ENCODE measurements around the gene LRP5. TPM values are rescaled to one million over a fixed set of nuclear protein-coding genes. Genes with fewer than 3 reads are reported as not detected.

The LRP5 gene
- total RNA-seq, 2 experiments from 2014 or later: 2.0 to 2.9 TPM

- no peaks in the 10 kb centered on the region for H3K4me1 ChIP-seq (ENCODE audit: insufficient read depth, low read length)
- H3K4me1 Mint-ChIP-seq (ENCODE audit: low read depth): no peaks in the 10 kb centered on the region
- H3K36me3 ChIP-seq (ENCODE audit: insufficient read depth, low read length): no peaks in the 10 kb centered on the region
- DNase-seq: no peak
- ChIA-PET CTCF (no interaction called here), POLR2A (no interaction called here)
- no peaks in the 10 kb centered on the region for H3K36me3 Mint-ChIP-seq (ENCODE audit: low read depth)
- H3K4me3 Mint-ChIP-seq: no peak overlapping the region
- no peak for ATAC-seq (ENCODE audit: poor library complexity)
- TF ChIP-seq CTCF (IDR thresholded peaks at IDR 0.05): no peak
- no peaks in the 10 kb centered on the region for H3K27me3 Mint-ChIP-seq
- H3K27ac Mint-ChIP-seq: no peak overlapping the region
- peaks cover 0 to 6% of the 10 kb centered on the region in 2 experiments for H3K9me3 ChIP-seq (ENCODE audit: control insufficient read depth in 1 of 2, insufficient read depth in 1 of 2, low read length in 2 of 2)
- no peak overlapping the region for H3K27ac ChIP-seq (ENCODE audit: low read depth in 1 of 2, low read length in 2 of 2)
- H3K4me3 ChIP-seq (ENCODE audit: low read length): no peak overlapping the region
- H3K27me3 ChIP-seq (ENCODE audit: control insufficient read depth in 1 of 2, insufficient read depth in 2 of 2, low read length in 2 of 2): no peaks in the 10 kb centered on the region
- intact Hi-C loops (cut with DNase I, micrococcal nuclease): no loop called here
- H3K9me3 Mint-ChIP-seq: no peaks in the 10 kb centered on the region
Observed at GRCh38 chr11:68350759-68351449, 38.5 kb downstream of the LRP5 start.

GRCh38 chr11:68351450-68352275, 39.3 kb downstream of the LRP5 start:
- no peak for ATAC-seq (ENCODE audit: poor library complexity)
- Histone ChIP-seq H3K4me3 (ENCODE audit: low read length) (no peak overlapping the region), H3K27ac (ENCODE audit: low read depth in 1 of 2, low read length in 2 of 2) (no peak overlapping the region), H3K27me3 (ENCODE audit: control insufficient read depth in 1 of 2, insufficient read depth in 2 of 2, low read length in 2 of 2) (no peaks in the 10 kb centered on the region), H3K4me1 (ENCODE audit: insufficient read depth, low read length) (no peaks in the 10 kb centered on the region), H3K9me3 (ENCODE audit: control insufficient read depth in 1 of 2, insufficient read depth in 1 of 2, low read length in 2 of 2) (no peaks in the 10 kb centered on the region), H3K36me3 (ENCODE audit: insufficient read depth, low read length) (no peaks in the 10 kb centered on the region)
- no peaks in the 10 kb centered on the region for H3K27me3 Mint-ChIP-seq
- ChIA-PET POLR2A (no interaction called here), CTCF (no interaction called here)
- TF ChIP-seq CTCF (IDR thresholded peaks at IDR 0.05): no peak
- intact Hi-C loops (cut with DNase I, micrococcal nuclease): no loop called here
- H3K4me1 Mint-ChIP-seq (ENCODE audit: low read depth): no peaks in the 10 kb centered on the region
- no peak overlapping the region for H3K27ac Mint-ChIP-seq
- H3K36me3 Mint-ChIP-seq (ENCODE audit: low read depth): no peaks in the 10 kb centered on the region
- no peaks in the 10 kb centered on the region for H3K9me3 Mint-ChIP-seq
- no peak overlapping the region for H3K4me3 Mint-ChIP-seq
- DNase-seq: no peak

GRCh38 chr11:68352591-68352990, 40.2 kb downstream of the LRP5 start:
- ATAC-seq (ENCODE audit: poor library complexity) (no peak), DNase-seq (no peak)
- Histone ChIP-seq H3K36me3 (ENCODE audit: insufficient read depth, low read length) (no peaks in the 10 kb centered on the region), H3K27ac (ENCODE audit: low read depth in 1 of 2, low read length in 2 of 2) (no peak overlapping the region), H3K4me1 (ENCODE audit: insufficient read depth, low read length) (no peaks in the 10 kb centered on the region), H3K9me3 (ENCODE audit: control insufficient read depth in 1 of 2, insufficient read depth in 1 of 2, low read length in 2 of 2) (no peaks in the 10 kb centered on the region), H3K4me3 (ENCODE audit: low read length) (no peak overlapping the region), H3K27me3 (ENCODE audit: control insufficient read depth in 1 of 2, insufficient read depth in 2 of 2, low read length in 2 of 2) (no peaks in the 10 kb centered on the region)
- intact Hi-C loops (cut with DNase I, micrococcal nuclease): no loop called here
- no peak for TF ChIP-seq CTCF (IDR thresholded peaks at IDR 0.05)
- POLR2A ChIA-PET: no interaction called here
- no peak overlapping the region for H3K4me3 Mint-ChIP-seq
- H3K9me3 Mint-ChIP-seq: no peaks in the 10 kb centered on the region
- no peak overlapping the region for H3K27ac Mint-ChIP-seq
- CTCF ChIA-PET: no interaction called here
- no peaks in the 10 kb centered on the region for H3K36me3 Mint-ChIP-seq (ENCODE audit: low read depth)
- no peaks in the 10 kb centered on the region for H3K27me3 Mint-ChIP-seq
- H3K4me1 Mint-ChIP-seq (ENCODE audit: low read depth): no peaks in the 10 kb centered on the region
